HCT116 (cell line): ENCODE results near the gene NEUROD2. TPM values are rescaled to one million over a fixed set of nuclear protein-coding genes. Genes with fewer than 3 reads are reported as not detected.

Experiments
- ATAC-seq: fragments of 200-7000 bp; cut with Tn5 transposase; 2 replicates; pipeline ENCODE4 v1.9.1; 2020; ENCODE audit warnings: mild to moderate bottlenecking, moderate library complexity
- BruUV-seq: library from RNA; stranded (reverse); fragments of 400-500 nt; replicated peaks from 2 replicates; lab custom pipeline; 2021; lab: Mats Ljungman, UMichigan
- CTCF ChIA-PET: fragments of 300-600 bp; sonication (Branson Sonifier 250); formaldehyde crosslinking; loops from one replicate; lab custom pipeline; 2021; ENCODE audit warnings: antibody characterized with exemption; lab: Charles Lee
- POLR2A ChIA-PET: fragments of 300-600, 350-600 bp; sonication (Branson Sonifier 250); formaldehyde crosslinking; loops from one replicate; lab custom pipeline; 2021; ENCODE audit warnings: antibody characterized with exemption; lab: Charles Lee
- RAD21 ChIA-PET, 2 experiments: fragments of 300-600 bp; sonication (Branson Sonifier 250); formaldehyde crosslinking; loops; one replicate each; lab custom pipeline; 2023; ENCODE audit warnings: low total read pairs in 2 of 2; ENCODE audit not compliant: uncharacterized antibody in 2 of 2, unreplicated experiment in 2 of 2, low non-redundant PET in 1 of 2; lab: Charles Lee
- DNase-seq: peaks from one replicate; pipeline ENCODE4 v3.0.0-alpha.2; 2010; ENCODE audit warnings: low read depth, low spot score
- H2AFZ ChIP-seq: fragments of 200-600 bp; shearing (Covaris generic), sonication (generic); 2 replicates; pipeline ENCODE4 v1.6.1; 2017; ENCODE audit warnings: low read depth, mixed run types, mixed read lengths, antibody characterized with exemption, low read length; ENCODE audit not compliant: poor library complexity, severe bottlenecking
- H3K27ac ChIP-seq: 2 replicates; pipeline ENCODE4 v1.5.1; 2012; ENCODE audit warnings: low read depth, low read length
- H3K27me3 ChIP-seq: fragments of 200-600 bp; sonication (generic); 2 replicates; pipeline ENCODE4 v1.6.1; 2016; ENCODE audit warnings: mixed run types, low read length, mixed read lengths; ENCODE audit not compliant: insufficient read depth
- H3K36me3 ChIP-seq, 2 experiments: fragments of 200-500 bp in 1 of 2; fragments of 200-600 bp in 1 of 2; sonication (Bioruptor generic) in 1 of 2; sonication (generic) in 1 of 2; 2 replicates each; pipeline versions ENCODE4 v1.5.1 to v1.6.1; 2014 to 2016; ENCODE audit warnings: low read length in 2 of 2, inconsistent platforms in 1 of 2, mixed read lengths in 1 of 2, mixed run types in 1 of 2; ENCODE audit not compliant: insufficient read depth in 2 of 2, control insufficient read depth in 1 of 2
- H3K4me1 ChIP-seq, 2 experiments: fragments of 200-600 bp in 1 of 2; sonication (generic) in 1 of 2; 2 replicates each; pipeline versions ENCODE4 v1.5.1 to v1.6.1; 2012 to 2017; ENCODE audit warnings: low read length in 2 of 2, inconsistent platforms in 1 of 2, mild to moderate bottlenecking in 1 of 2, mixed read lengths in 1 of 2, mixed run types in 1 of 2, moderate library complexity in 1 of 2; ENCODE audit not compliant: insufficient read depth in 2 of 2, control insufficient read depth in 1 of 2
- H3K4me2 ChIP-seq: fragments of 200-600 bp; sonication (generic); 2 replicates; pipeline ENCODE4 v1.6.1; 2017; ENCODE audit warnings: mixed run types, low read length, mixed read lengths
- H3K4me3 ChIP-seq, 2 experiments: fragments of 200-600 bp in 1 of 2; sonication (generic) in 1 of 2; replicated peaks in 1 of 2; 2 replicates each; pipeline ENCODE4 v1.5.1; 2011 to 2016; ENCODE audit warnings: low read length in 2 of 2, control low read depth in 1 of 2, low read depth in 1 of 2, mild to moderate bottlenecking in 1 of 2, mixed read lengths in 1 of 2, mixed run types in 1 of 2
- H3K79me2 ChIP-seq: fragments of 200-600 bp; sonication (generic); 2 replicates; pipeline ENCODE4 v1.6.1; 2017; ENCODE audit warnings: mild to moderate bottlenecking, mixed run types, low read length, moderate library complexity, mixed read lengths; ENCODE audit not compliant: insufficient read depth
- H3K9ac ChIP-seq: fragments of 200-600 bp; sonication (generic); 2 replicates; pipeline ENCODE4 v1.6.1; 2016; ENCODE audit warnings: low read length, mixed read lengths
- H3K9me2 ChIP-seq: fragments of 200-600 bp; sonication (generic), shearing (Covaris generic); 2 replicates; pipeline ENCODE4 v1.6.1; 2017; ENCODE audit warnings: mixed run types, mild to moderate bottlenecking, moderate library complexity; ENCODE audit not compliant: insufficient read depth
- H3K9me3 ChIP-seq, 2 experiments: fragments of 200-500 bp in 1 of 2; fragments of 200-600 bp in 1 of 2; sonication (Bioruptor generic) in 1 of 2; sonication (generic) in 1 of 2; 2 replicates each; pipeline ENCODE4 v1.6.1; 2014 to 2017; ENCODE audit warnings: low read length in 2 of 2, mixed read lengths in 2 of 2, inconsistent platforms in 1 of 2, low read depth in 1 of 2, mild to moderate bottlenecking in 1 of 2, mixed run types in 1 of 2, moderate library complexity in 1 of 2; ENCODE audit not compliant: control insufficient read depth in 1 of 2, insufficient read depth in 1 of 2
- H4K20me1 ChIP-seq: fragments of 200-600 bp; sonication (generic), shearing (Covaris generic); 2 replicates; pipeline ENCODE4 v1.6.1; 2017; ENCODE audit warnings: mixed run types, mild to moderate bottlenecking, moderate library complexity; ENCODE audit not compliant: insufficient read depth
- CBX3 ChIP-seq: IDR thresholded peaks from 2 replicates; pipeline ENCODE4 v1.6.1; 2012; ENCODE audit warnings: low read depth
- CEBPB ChIP-seq: IDR thresholded peaks from 2 replicates; pipeline ENCODE4 v1.6.1; 2012; ENCODE audit warnings: low read depth
- EGR1 ChIP-seq: IDR thresholded peaks from 2 replicates; pipeline ENCODE4 v1.6.1; 2012; ENCODE audit warnings: low read depth
- ELF1 ChIP-seq: IDR thresholded peaks from 2 replicates; pipeline ENCODE4 v1.6.1; 2012; ENCODE audit warnings: low read depth, borderline replicate concordance
- EZH2 ChIP-seq: fragments of 200-600 bp; sonication (generic); IDR thresholded peaks from 2 replicates; pipeline ENCODE4 v1.6.1; 2017; ENCODE audit warnings: antibody characterized with exemption, mixed run types
- EZH2phosphoT487 ChIP-seq: fragments of 200-600 bp; IDR thresholded peaks from 2 replicates; pipeline ENCODE4 v1.6.1; 2018; ENCODE audit warnings: antibody characterized with exemption, borderline replicate concordance
- FOSL1 ChIP-seq: IDR thresholded peaks from 2 replicates; pipeline ENCODE4 v1.6.1; 2012; ENCODE audit warnings: low read depth
- POLR2A ChIP-seq: IDR thresholded peaks from 2 replicates; pipeline ENCODE4 v1.7.0; 2011; ENCODE audit warnings: borderline replicate concordance; ENCODE audit not compliant: insufficient read depth, insufficient read length; ENCODE audit errors: extremely low read depth
- RAD21 ChIP-seq: IDR thresholded peaks from 2 replicates; pipeline ENCODE4 v1.6.1; 2012; ENCODE audit warnings: low read depth, mild to moderate bottlenecking
- REST ChIP-seq: IDR thresholded peaks from 2 replicates; pipeline ENCODE4 v1.6.1; 2012; ENCODE audit warnings: low read depth
- SIN3A ChIP-seq: IDR thresholded peaks from 2 replicates; pipeline ENCODE4 v1.6.1; 2012; ENCODE audit warnings: low read depth
- SP1 ChIP-seq: IDR thresholded peaks from 2 replicates; pipeline ENCODE4 v1.6.1; 2012; ENCODE audit warnings: low read depth
- SRF ChIP-seq: IDR thresholded peaks from 2 replicates; pipeline ENCODE4 v1.6.1; 2012; ENCODE audit warnings: low read depth
- TCF7L2 ChIP-seq: IDR thresholded peaks from 2 replicates; pipeline ENCODE4 v1.7.0; 2011; ENCODE audit warnings: borderline replicate concordance, inconsistent platforms; ENCODE audit not compliant: insufficient read depth, insufficient read length; ENCODE audit errors: extremely low read depth
- YY1 ChIP-seq: IDR thresholded peaks from 2 replicates; pipeline ENCODE4 v1.6.1; 2011; ENCODE audit warnings: low read length, low read depth, moderate library complexity, mild to moderate bottlenecking; ENCODE audit not compliant: insufficient replicate concordance; ENCODE audit errors: extremely low read depth
- ZFX ChIP-seq: fragments of 450-650 bp; IDR thresholded peaks from 2 replicates; pipeline ENCODE4 v1.6.1; 2017
- ZNF274 ChIP-seq: fragments of 200-500 bp; sonication (Bioruptor generic); IDR thresholded peaks from 2 replicates; pipeline ENCODE4 v1.6.1; 2014; ENCODE audit warnings: mild to moderate bottlenecking, low read depth, low read length, inconsistent platforms
- intact Hi-C: fragments of 100-400 bp; cut with micrococcal nuclease; formaldehyde crosslinking; loops from 2 replicates; pipeline ENCODE4 v1.10.0; 2022
- total RNA-seq: library from RNA; stranded (reverse); gene quantifications from one replicate; pipeline ENCODE4 v1.2.1, GENCODE V29; 2021; ENCODE audit not compliant: unreplicated experiment
- TF ChIP-seq, protein P1 (sequence below): IDR thresholded peaks from 2 replicates; pipeline ENCODE4 v1.6.1; 2012
- TF ChIP-seq, protein P2 (sequence below): IDR thresholded peaks from 2 replicates; pipeline ENCODE4 v1.6.1; 2012
- TF ChIP-seq, protein P3 (sequence below), 3 experiments: fragments of 200-600 bp in 1 of 3; sonication (generic) in 1 of 3; IDR thresholded peaks in 2 of 3; conservative IDR thresholded peaks in 1 of 3; 2 replicates each; pipeline ENCODE4 v1.5.1; 2012 to 2017; ENCODE audit warnings: low read depth in 2 of 3, low read length in 2 of 3, antibody characterized with exemption in 1 of 3, borderline replicate concordance in 1 of 3, control low read depth in 1 of 3, mild to moderate bottlenecking in 1 of 3, mixed read lengths in 1 of 3, mixed run types in 1 of 3, moderate library complexity in 1 of 3; ENCODE audit not compliant: insufficient read depth in 1 of 3

Gene NEUROD2
- total RNA-seq, 1 experiment from 2014 or later, result not detected

DNA sequence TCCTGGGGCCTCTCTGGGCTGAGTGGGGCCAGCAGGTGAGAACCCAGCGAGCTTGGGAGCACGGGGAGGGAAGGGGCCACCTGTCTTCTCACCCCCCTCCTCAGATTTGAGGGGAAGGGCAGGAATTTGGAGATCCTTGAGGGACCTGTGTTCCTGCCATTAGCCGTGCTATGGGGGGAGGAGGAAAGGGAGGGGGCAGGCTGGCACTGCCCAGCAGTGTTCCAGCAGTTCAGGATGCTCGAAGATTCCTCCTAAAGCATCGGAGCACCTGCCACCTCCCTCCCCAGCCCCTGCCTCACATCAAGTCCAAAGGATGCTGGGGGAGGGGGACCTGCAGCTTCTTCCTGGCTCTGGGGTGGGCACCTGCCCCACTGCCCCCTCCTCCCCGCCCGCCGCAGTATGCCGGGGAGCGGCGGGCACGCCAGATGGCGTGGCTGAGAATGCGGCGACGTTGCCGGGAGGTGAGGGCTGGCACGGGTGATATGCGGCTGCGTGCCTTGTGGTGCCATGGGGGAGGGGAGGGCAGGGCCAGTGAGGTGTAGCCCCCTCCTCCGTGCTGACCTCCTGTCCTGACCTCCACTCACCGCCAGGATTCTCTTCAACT is 4.7 kb upstream of the NEUROD2 start:
- Histone ChIP-seq H2AFZ (peak overlapping the region; percentile 88), H3K4me2 (no peak overlapping the region), H3K27ac (no peak overlapping the region), H3K9me2 (no peaks in the 10 kb centered on the region), H3K79me2 (no peaks in the 10 kb centered on the region), H3K9ac (no peak overlapping the region), H3K27me3 (no peaks in the 10 kb centered on the region), H4K20me1 (no peaks in the 10 kb centered on the region)
- CTCF ChIA-PET, result no interaction called here
- intact Hi-C loops, result no loop called here
- no TSS peak for BruUV-seq
- RAD21 ChIA-PET, result no interaction called here
- no peak for ATAC-seq
- no peak for TF ChIP-seq REST
- no peak for TF ChIP-seq EZH2phosphoT487
- no peak for TF ChIP-seq EGR1
- TF ChIP-seq CBX3, result no peak
- TF ChIP-seq TCF7L2, result no peak
- TF ChIP-seq YY1, result no peak
- TF ChIP-seq EZH2, result no peak
- TF ChIP-seq POLR2A, result no peak
- TF ChIP-seq, protein P1, sequence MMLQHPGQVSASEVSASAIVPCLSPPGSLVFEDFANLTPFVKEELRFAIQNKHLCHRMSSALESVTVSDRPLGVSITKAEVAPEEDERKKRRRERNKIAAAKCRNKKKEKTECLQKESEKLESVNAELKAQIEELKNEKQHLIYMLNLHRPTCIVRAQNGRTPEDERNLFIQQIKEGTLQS, result no peak
- no peak for TF ChIP-seq ZFX
- no peak for TF ChIP-seq CEBPB
- no peak for TF ChIP-seq SP1
- no peak for TF ChIP-seq ZNF274
- TF ChIP-seq SRF, result no peak
- TF ChIP-seq SIN3A, result no peak
- TF ChIP-seq RAD21, result no peak
- TF ChIP-seq, protein P2, sequence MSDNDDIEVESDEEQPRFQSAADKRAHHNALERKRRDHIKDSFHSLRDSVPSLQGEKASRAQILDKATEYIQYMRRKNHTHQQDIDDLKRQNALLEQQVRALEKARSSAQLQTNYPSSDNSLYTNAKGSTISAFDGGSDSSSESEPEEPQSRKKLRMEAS, result no peak
- TF ChIP-seq FOSL1, result no peak
- TF ChIP-seq ELF1, result no peak
- TF ChIP-seq, protein P3, sequence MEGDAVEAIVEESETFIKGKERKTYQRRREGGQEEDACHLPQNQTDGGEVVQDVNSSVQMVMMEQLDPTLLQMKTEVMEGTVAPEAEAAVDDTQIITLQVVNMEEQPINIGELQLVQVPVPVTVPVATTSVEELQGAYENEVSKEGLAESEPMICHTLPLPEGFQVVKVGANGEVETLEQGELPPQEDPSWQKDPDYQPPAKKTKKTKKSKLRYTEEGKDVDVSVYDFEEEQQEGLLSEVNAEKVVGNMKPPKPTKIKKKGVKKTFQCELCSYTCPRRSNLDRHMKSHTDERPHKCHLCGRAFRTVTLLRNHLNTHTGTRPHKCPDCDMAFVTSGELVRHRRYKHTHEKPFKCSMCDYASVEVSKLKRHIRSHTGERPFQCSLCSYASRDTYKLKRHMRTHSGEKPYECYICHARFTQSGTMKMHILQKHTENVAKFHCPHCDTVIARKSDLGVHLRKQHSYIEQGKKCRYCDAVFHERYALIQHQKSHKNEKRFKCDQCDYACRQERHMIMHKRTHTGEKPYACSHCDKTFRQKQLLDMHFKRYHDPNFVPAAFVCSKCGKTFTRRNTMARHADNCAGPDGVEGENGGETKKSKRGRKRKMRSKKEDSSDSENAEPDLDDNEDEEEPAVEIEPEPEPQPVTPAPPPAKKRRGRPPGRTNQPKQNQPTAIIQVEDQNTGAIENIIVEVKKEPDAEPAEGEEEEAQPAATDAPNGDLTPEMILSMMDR (IDR thresholded peaks at IDR 0.05 in 2 of 3, conservative IDR thresholded peaks at IDR 0.05 in 1 of 3; ENCODE audit: borderline replicate concordance in 1 of 3, insufficient read depth in 1 of 3, low read depth in 2 of 3, low read length in 2 of 3), result no peak
- TF ChIP-seq, all 23 proteins: peak for 0
- DNase-seq, result no peak
- no peaks in the 10 kb centered on the region for H3K9me3 ChIP-seq
- H3K4me1 ChIP-seq, result peaks cover 5 to 9% of the 10 kb centered on the region in 2 experiments; a peak in 3 of 4 replicates
- H3K4me3 ChIP-seq, result no peak overlapping the region
- POLR2A ChIA-PET, result no interaction called here
- no peaks in the 10 kb centered on the region for H3K36me3 ChIP-seq
